NB4 (cell line): ENCODE measurements around the gene NTM.

ENCODE experiments used
- MYC ChIP-seq: IDR thresholded peaks from 2 replicates; pipeline ENCODE4 v1.6.1; 2011; ENCODE audit warnings: low read depth, low read length
- TF ChIP-seq, protein P1 (sequence below): IDR thresholded peaks from one replicate; pipeline ENCODE4 v1.5.1; 2012; ENCODE audit warnings: low read depth, low read length

DNA sequence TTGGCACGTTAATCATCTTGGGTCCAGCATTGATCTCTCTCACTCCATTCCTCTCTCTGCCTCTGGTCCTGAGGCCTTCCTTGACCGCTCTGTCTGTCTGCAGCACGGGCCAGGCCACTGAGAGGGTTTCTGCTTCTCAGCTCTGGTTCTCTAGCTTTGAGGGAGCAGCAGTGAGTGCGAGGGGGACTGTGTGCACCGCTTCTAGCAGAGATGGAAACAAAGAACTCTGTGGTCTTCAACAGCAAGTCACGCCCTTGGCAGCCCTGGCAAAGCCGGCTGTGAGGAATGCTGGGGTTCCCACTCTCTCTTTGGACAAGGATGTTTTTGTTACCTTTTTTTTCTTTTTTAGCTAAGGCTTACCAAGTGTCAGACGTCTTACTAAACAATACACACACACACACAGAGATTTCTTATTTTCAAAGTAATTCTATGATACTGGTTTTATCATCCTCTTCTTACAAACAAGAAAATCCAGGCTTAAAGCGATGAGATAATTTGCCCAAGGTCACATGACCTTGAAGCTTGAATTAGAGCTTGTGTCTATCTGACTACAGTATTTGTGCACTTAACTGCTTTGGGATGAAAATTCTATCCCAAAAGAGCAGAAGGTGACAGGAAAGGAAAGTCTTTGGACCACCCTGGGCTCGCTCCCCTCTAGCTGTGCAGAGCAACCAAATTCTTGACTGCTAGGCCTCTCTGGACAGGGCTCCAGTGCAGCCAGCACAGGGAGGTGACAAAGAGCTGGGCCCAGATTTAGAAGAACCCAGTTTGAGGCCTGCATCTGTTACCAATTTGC is 293.2 kb downstream of the NTM start:
- TF ChIP-seq, protein P1, sequence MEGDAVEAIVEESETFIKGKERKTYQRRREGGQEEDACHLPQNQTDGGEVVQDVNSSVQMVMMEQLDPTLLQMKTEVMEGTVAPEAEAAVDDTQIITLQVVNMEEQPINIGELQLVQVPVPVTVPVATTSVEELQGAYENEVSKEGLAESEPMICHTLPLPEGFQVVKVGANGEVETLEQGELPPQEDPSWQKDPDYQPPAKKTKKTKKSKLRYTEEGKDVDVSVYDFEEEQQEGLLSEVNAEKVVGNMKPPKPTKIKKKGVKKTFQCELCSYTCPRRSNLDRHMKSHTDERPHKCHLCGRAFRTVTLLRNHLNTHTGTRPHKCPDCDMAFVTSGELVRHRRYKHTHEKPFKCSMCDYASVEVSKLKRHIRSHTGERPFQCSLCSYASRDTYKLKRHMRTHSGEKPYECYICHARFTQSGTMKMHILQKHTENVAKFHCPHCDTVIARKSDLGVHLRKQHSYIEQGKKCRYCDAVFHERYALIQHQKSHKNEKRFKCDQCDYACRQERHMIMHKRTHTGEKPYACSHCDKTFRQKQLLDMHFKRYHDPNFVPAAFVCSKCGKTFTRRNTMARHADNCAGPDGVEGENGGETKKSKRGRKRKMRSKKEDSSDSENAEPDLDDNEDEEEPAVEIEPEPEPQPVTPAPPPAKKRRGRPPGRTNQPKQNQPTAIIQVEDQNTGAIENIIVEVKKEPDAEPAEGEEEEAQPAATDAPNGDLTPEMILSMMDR, result no peak
- no peak for TF ChIP-seq MYC
